ENCODE data around the gene PITX3. TPM values are rescaled to one million over a fixed set of nuclear protein-coding genes. Genes with fewer than 3 reads are reported as not detected.
"Not testable (repeated sequence)": the region's sequence is repeated elsewhere in the genome, so short reads cannot be mapped to it uniquely, and the experiment has no call there.

Gene PITX3
- total RNA-seq, 1 donor from 2014 or later, result not detected

DNA sequence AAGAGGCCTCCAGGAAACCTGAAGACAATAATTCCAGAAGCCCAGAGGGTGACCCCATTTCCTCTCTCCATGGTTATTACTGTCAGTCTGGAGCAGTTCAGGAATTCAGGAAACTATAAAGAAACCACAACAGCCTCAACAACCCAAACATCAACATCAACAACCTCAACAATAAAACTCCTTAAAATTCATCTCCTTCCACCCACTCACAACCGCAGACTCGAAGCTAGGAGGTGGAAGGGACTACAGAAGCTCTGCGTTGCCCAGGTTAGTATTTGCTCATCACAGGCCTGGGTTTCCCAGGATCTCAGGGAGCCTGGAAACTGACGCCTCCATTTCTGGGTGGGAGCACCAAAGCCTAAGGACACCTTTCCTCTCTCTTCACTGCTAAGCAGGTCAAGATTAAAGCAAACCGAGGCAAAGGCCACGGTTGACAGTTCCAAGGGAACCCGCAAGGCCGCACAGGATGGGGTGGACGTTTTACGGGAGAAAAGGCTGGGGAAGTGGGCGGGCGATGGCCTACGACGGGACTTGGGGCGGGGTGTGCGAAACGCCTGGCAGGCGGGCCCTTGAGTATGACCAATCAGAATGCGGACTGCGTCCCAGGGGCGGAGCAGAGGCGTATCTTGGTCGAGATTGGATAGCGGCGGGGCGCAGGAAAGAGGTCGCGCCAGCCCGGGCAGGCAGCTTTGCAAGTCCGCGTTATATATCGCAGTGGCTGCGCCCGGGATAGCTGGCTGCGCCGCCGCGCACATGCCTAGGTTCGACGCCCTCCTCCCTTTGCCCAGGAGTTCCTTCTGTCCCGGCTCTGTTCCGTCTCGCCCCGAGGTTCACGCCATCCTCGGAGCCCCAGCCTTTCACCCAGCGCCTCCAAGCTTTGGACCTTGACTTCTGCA is 15.4 kb downstream of the PITX3 start, which contains the start of gene ELOVL3:
Gene ELOVL3 (plus strand): TSS at position 654 of the 896 bp plus-strand sequence. CDS start 250 bp downstream, outside the sequence.
- Mint-ChIP-seq H3K27me3 (peaks cover 73% of the 10 kb centered on the region), H3K36me3 (ENCODE audit: insufficient read depth) (no peaks in the 10 kb centered on the region), H3K27ac (no peak within 1 kb of the TSS)

GRCh38 chr10:102222797-102223196 is 18.5 kb downstream of the PITX3 start:
- no peak overlapping the region for H3K27ac Mint-ChIP-seq
- TF ChIP-seq, protein P1, sequence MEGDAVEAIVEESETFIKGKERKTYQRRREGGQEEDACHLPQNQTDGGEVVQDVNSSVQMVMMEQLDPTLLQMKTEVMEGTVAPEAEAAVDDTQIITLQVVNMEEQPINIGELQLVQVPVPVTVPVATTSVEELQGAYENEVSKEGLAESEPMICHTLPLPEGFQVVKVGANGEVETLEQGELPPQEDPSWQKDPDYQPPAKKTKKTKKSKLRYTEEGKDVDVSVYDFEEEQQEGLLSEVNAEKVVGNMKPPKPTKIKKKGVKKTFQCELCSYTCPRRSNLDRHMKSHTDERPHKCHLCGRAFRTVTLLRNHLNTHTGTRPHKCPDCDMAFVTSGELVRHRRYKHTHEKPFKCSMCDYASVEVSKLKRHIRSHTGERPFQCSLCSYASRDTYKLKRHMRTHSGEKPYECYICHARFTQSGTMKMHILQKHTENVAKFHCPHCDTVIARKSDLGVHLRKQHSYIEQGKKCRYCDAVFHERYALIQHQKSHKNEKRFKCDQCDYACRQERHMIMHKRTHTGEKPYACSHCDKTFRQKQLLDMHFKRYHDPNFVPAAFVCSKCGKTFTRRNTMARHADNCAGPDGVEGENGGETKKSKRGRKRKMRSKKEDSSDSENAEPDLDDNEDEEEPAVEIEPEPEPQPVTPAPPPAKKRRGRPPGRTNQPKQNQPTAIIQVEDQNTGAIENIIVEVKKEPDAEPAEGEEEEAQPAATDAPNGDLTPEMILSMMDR (IDR thresholded peaks at IDR 0.05; ENCODE audit: unreplicated experiment), result no peak
- H3K27me3 Mint-ChIP-seq, result peaks cover 51% of the 10 kb centered on the region
- peaks cover 2% of the 10 kb centered on the region for H3K4me1 Mint-ChIP-seq (ENCODE audit: low read depth)
- no peaks in the 10 kb centered on the region for H3K36me3 Mint-ChIP-seq (ENCODE audit: insufficient read depth)
- no peak overlapping the region for H3K4me3 Mint-ChIP-seq (ENCODE audit: low read depth)
- no peak for DNase-seq (ENCODE audit: low spot score, unreplicated experiment)
- H3K9me3 Mint-ChIP-seq (ENCODE audit: low read depth), result no peaks in the 10 kb centered on the region

More for the DNA sequence above, 15.4 kb downstream of the PITX3 start, which contains the start of gene ELOVL3:
- TF ChIP-seq, protein P1 (IDR thresholded peaks at IDR 0.05; ENCODE audit: unreplicated experiment), result no peak
- H3K4me1 Mint-ChIP-seq (ENCODE audit: low read depth), result peaks cover 5% of the 10 kb centered on the region
- peak within 1 kb of the TSS; percentile 56 for H3K4me3 Mint-ChIP-seq (ENCODE audit: low read depth)
- H3K9me3 Mint-ChIP-seq (ENCODE audit: low read depth), result no peaks in the 10 kb centered on the region
- DNase-seq (ENCODE audit: low spot score, unreplicated experiment), result peak; percentile 69

- H3K36me3 Mint-ChIP-seq (ENCODE audit: insufficient read depth), result no peaks in the 10 kb centered on the region
- H3K27ac Mint-ChIP-seq, result no peak overlapping the region
- H3K9me3 Mint-ChIP-seq (ENCODE audit: low read depth), result no peaks in the 10 kb centered on the region
- peaks cover 2% of the 10 kb centered on the region for H3K4me1 Mint-ChIP-seq (ENCODE audit: low read depth)
- no peak overlapping the region for H3K4me3 Mint-ChIP-seq (ENCODE audit: low read depth)
- TF ChIP-seq, protein P1 (IDR thresholded peaks at IDR 0.05; ENCODE audit: unreplicated experiment), result no peak
- H3K27me3 Mint-ChIP-seq, result peaks cover 32% of the 10 kb centered on the region
- no peak for DNase-seq (ENCODE audit: low spot score, unreplicated experiment)
Measured at GRCh38 chr10:102220612-102221011, 20.7 kb downstream of the PITX3 start.

GRCh38 chr10:102219370-102219769 is 21.9 kb downstream of the PITX3 start:
- Mint-ChIP-seq H3K27ac (no peak overlapping the region), H3K27me3 (peaks cover 26% of the 10 kb centered on the region), H3K4me1 (ENCODE audit: low read depth) (peaks cover 2% of the 10 kb centered on the region), H3K4me3 (ENCODE audit: low read depth) (no peak overlapping the region), H3K9me3 (ENCODE audit: low read depth) (no peaks in the 10 kb centered on the region), H3K36me3 (ENCODE audit: insufficient read depth) (no peaks in the 10 kb centered on the region)
- DNase-seq (ENCODE audit: low spot score, unreplicated experiment), result no peak
- TF ChIP-seq, protein P1 (IDR thresholded peaks at IDR 0.05; ENCODE audit: unreplicated experiment), result no peak

DNA sequence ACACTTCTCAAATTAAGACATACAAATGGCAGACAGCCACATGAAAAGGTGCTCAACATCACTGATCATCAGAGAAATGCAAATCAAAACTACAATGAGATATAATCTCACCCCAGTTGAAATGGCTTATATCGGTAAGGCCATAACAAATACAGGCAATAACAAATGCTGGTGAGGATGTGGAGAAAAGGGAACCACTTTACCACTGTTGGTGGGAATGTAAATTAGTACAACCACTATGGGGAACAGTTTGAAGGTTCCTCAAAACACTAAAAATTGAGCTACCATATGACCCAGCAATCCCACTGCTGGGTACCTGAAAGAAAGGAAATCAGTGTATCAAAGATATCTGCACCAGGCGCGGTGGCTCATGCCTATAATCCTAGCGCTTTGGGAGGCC is 27.7 kb downstream of the PITX3 start:
- not testable (repeated sequence) for H3K4me3 Mint-ChIP-seq (ENCODE audit: low read depth); H3K4me1 Mint-ChIP-seq (ENCODE audit: low read depth); DNase-seq (ENCODE audit: low spot score, unreplicated experiment); H3K36me3 Mint-ChIP-seq (ENCODE audit: insufficient read depth); H3K27ac Mint-ChIP-seq; H3K27me3 Mint-ChIP-seq; H3K9me3 Mint-ChIP-seq (ENCODE audit: low read depth)
